K562 (cell line): ENCODE results near the gene SBNO1. TPM values are rescaled to one million over a fixed set of nuclear protein-coding genes. Genes with fewer than 3 reads are reported as not detected.

Experiments used
- HBP1 ChIP-seq: fragments of 450-650 bp; formaldehyde crosslinking; IDR thresholded peaks from 2 replicates; pipeline ENCODE4 v1.4.0; 2022; ENCODE audit warnings: missing genetic modification characterization
- MCM3 ChIP-seq: fragments of 450-650 bp; IDR thresholded peaks from 2 replicates; pipeline ENCODE4 v1.6.1; 2016
- MYBL2 ChIP-seq, 2 experiments: fragments of 450-650 bp in 1 of 2; sonication (generic) in 1 of 2; formaldehyde crosslinking in 1 of 2; IDR thresholded peaks; 2 replicates each; pipeline versions ENCODE4 v1.6.1 to v1.8.1; 2017 to 2022; ENCODE audit warnings: borderline replicate concordance in 1 of 2, inconsistent platforms in 1 of 2, low read depth in 1 of 2, mild to moderate bottlenecking in 1 of 2, missing genetic modification reagents in 1 of 2, moderate library complexity in 1 of 2
- ZNF395 ChIP-seq: fragments of 200-800 bp; sonication (Bioruptor generic); IDR thresholded peaks from 2 replicates; pipeline ENCODE4 v1.6.1; 2017; ENCODE audit warnings: missing genetic modification characterization, missing compliant biosample characterization
- polyA plus RNA-seq, 8 experiments: library from polyadenylated mRNA; depleted of rRNA in 4 of 8; stranded (reverse) in 5 of 8; unstranded in 3 of 8; fragments of >200 nt; fragmentation: Nextera tagmentation in 2 of 8; fragmentation: Illumina TruSeq in 1 of 8; extraction: Ambion mirVana in 2 of 8; extraction: Trizol in 1 of 8; gene quantifications; 2 replicates each; pipeline versions ENCODE4 v1.2.1 to v1.2.3, GENCODE V29; 2011 to 2014; ENCODE audit warnings: inconsistent platforms in 1 of 8, missing spikeins in 1 of 8
- total RNA-seq, 7 experiments: library from RNA; depleted of rRNA in 6 of 7; stranded (reverse); fragments of >200 nt in 6 of 7; fragmentation: Illumina TruSeq in 2 of 7; extraction: Trizol in 2 of 7; gene quantifications; 2 replicates each; pipeline versions ENCODE4 v1.2.1 to v1.2.3, GENCODE V29; 2011 to 2021; ENCODE audit warnings: low replicate concordance in 1 of 7

Gene SBNO1
- total and polyA plus RNA-seq, 9 of the 15 experiments (the other 6 are each of a cell fraction or from before 2014, with no cell fraction given), result 14.9 to 77.1 (median 35.9) TPM

GRCh38 chr12:123391546-123392343 is 27.1 kb upstream of the SBNO1 start (continued):
- no peak for TF ChIP-seq MYBL2 (IDR thresholded peaks at IDR 0.05; ENCODE audit: low read depth)
- no peak for TF ChIP-seq MYBL2 (CRISPR knock-in tag; IDR thresholded peaks at IDR 0.05; ENCODE audit: borderline replicate concordance)
- no peak for TF ChIP-seq MCM3
- TF ChIP-seq HBP1, result no peak
- TF ChIP-seq ZNF395 (CRISPR knock-in tag), result no peak
- TF ChIP-seq, all 486 proteins: peak for 0
